Body of pancreas (tissue), 4 donors: Measurements from ENCODE around the gene TSLP.

ENCODE experiments used
- POLR2A ChIP-seq, 3 donors: fragments of 450-650 bp; IDR thresholded peaks; one replicate each; pipeline ENCODE4 v1.6.1; 2016; ENCODE audit warnings: antibody characterized with exemption in 3 of 3, mild to moderate bottlenecking in 2 of 3
- TF ChIP-seq, protein P1 (sequence below), 7 experiments: fragments of 450-650 bp in 4 of 7; fragments of 200-600 bp in 3 of 7; sonication (generic) in 3 of 7; IDR thresholded peaks; one replicate each; pipeline ENCODE4 v1.5.1; 2016 to 2019; ENCODE audit warnings: antibody characterized with exemption in 7 of 7

DNA sequence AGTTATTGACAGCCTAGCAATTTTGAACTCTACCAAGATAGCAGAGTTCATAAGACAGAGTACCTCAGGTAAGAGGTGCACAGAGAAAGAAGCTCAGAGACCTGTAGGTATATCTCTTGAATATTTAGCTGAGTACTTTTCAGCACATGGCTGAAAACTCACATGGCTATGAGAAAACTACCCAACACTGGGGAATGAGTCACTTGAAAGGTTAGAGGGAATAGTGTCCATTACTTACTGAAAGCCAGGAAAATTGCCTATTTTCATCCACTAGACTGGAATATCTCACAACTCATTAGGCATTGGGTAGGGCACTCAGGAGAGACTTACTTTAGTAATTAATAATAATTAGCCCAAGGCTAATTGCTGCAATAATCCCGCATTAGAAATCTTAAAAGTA lies 8.3 kb downstream of the TSLP start:
- TF ChIP-seq POLR2A (IDR thresholded peaks at IDR 0.05): no peak
- TF ChIP-seq, protein P1, sequence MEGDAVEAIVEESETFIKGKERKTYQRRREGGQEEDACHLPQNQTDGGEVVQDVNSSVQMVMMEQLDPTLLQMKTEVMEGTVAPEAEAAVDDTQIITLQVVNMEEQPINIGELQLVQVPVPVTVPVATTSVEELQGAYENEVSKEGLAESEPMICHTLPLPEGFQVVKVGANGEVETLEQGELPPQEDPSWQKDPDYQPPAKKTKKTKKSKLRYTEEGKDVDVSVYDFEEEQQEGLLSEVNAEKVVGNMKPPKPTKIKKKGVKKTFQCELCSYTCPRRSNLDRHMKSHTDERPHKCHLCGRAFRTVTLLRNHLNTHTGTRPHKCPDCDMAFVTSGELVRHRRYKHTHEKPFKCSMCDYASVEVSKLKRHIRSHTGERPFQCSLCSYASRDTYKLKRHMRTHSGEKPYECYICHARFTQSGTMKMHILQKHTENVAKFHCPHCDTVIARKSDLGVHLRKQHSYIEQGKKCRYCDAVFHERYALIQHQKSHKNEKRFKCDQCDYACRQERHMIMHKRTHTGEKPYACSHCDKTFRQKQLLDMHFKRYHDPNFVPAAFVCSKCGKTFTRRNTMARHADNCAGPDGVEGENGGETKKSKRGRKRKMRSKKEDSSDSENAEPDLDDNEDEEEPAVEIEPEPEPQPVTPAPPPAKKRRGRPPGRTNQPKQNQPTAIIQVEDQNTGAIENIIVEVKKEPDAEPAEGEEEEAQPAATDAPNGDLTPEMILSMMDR (IDR thresholded peaks at IDR 0.05): no peak
